DMS79 (cell line): ENCODE measurements around the gene ZNF789.
"Not testable (repeated sequence)": the region's sequence is repeated elsewhere in the genome, so short reads cannot be mapped to it uniquely, and the experiment has no call there.

Experiments used
- DNase-seq: peaks from one replicate; lab custom pipeline; 2025; lab: John Stamatoyannopoulos, UW

ZNF789 gene

DNA sequence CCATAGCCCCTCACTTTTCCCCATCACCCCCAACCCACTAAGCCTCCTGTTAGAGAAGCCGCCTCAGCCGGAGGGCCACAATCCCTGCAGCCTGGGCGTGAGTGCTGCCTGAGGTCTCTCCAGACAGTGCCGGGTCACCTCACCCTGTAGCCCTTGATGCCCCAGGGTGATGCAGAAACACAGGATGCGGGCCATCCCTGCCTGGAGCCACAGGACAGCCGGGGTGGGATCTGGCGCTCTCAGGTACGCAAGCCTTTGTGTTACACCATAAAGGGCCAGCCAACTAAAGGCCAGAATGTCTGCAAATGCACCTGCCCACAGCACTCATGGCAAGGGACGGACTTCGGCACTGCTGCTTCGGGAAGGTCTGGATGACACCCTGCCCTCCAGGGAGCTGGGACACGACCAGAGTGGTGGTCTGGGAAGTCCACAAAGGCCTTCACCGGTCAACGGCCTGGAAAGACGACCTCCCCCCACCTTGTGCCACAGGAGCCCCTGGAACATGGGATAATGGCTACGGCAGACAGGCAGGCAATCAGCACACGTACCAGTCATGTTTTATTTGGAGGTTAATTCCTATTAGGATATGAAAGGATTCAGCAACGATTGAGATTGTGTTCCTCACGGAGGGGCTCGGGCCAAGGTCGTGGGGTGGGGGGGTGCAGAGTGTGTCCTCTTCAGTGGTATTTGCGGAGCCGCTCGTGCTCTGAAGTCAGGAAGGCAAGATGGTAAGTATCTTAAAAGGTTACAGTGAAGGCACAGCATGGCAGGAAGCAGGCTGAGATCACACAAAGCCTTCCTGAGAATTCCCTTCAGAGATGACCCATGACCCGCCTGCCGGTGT lies 14.8 kb upstream of the ZNF789 start:
- DNase-seq: no peak

- no peak for DNase-seq
These were observed 13.6 kb upstream of the ZNF789 start for GRCh38 chr7:99459087-99459486.

- DNase-seq: no peak
These were observed 12.0 kb upstream of the ZNF789 start for GRCh38 chr7:99460651-99461050.

DNA sequence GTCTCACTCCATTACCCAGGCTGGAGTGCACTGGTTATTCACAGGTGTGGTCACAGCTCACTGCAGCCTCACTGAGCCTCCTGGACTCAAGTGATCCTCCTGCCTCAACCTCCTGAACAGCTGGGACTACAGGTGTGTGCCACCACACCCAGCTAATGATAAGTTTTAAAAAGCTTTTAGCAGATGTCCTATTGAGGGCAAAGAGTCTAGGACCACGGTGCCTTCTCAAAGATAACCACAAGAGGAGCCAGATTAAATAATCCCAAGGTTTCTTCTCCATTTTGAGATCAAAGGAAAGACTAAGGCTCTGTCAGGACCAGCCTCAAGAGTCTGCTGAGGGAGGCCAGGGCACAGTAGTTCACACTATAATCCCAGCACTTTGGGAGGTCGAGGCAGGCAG lies 11.5 kb upstream of the ZNF789 start:
- no peak for DNase-seq

- no peak for DNase-seq
These were observed 7.3 kb upstream of the ZNF789 start for GRCh38 chr7:99465421-99465768.

DNA sequence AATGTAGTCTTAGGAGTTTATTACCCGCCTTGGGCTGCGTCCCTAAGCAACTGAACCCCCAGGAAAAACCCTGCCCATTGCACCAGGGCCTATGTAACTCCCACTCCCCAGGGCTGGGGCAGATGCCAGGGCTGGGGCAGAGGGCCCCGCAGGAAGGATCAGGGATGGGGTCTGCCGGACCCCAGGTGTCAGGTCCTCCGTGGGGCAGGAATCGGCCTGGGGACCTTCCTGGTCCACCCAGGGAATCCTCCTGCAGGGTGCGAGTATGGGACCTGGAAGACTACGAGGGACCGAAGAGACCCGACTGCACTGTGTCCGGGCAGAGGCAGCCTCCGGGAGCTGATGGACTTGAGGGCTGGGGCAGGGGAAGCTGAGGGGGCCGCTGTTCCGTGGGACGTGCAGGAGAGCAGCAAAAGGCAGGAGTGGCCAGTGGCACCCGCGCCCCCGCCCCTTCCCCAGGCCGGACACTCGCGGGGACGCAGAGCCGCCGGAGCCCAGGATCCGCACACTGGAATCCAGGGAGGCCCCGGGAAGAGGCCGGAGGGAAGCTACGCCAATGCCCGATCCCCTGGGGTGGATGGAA lies 4.3 kb upstream of the ZNF789 start:
- DNase-seq: no peak

DNA sequence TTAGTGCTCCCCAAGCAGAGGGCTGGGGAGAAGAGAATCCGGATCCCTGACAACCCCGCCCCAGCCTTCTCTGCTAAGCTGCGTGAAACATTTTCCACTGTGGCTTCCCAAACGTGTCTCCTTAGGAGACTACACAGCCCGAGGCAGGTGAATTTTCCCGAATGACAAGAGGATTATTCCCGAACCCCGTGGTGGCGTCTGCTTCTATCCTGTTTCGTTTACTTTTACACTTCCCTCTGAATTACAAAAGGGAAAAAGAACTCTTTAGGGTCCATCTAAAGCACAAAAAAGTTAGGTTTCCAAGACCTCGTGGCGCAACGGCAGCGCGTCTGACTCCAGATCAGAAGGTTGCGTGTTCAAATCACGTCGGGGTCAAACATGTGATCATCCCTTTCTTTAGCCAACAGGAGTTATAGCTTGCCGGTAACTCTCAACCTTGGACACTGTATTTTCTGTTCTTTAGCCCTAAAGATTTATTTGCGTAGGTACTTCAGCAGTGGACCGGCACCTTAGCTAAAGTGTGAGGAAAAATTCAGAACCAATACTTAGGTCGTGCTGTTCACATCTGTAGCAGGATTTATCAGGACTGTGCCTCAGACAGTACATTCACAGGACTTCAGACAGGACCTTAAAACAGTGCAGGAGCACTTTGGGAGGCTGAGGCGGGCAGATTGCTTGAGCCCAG lies 3.2 kb upstream of the ZNF789 start:
- no peak for DNase-seq

- DNase-seq: peak; percentile 18
These were observed 566 bp downstream of the ZNF789 start for GRCh38 chr7:99473315-99473596.

- no peak for DNase-seq
These were observed 3.4 kb downstream of the ZNF789 start for GRCh38 chr7:99476107-99476506.

GRCh38 chr7:99478464-99479440 lies 6.1 kb downstream of the ZNF789 start:
- no peak for DNase-seq

GRCh38 chr7:99485094-99485493 lies 12.4 kb downstream of the ZNF789 start:
- no peak for DNase-seq

DNA sequence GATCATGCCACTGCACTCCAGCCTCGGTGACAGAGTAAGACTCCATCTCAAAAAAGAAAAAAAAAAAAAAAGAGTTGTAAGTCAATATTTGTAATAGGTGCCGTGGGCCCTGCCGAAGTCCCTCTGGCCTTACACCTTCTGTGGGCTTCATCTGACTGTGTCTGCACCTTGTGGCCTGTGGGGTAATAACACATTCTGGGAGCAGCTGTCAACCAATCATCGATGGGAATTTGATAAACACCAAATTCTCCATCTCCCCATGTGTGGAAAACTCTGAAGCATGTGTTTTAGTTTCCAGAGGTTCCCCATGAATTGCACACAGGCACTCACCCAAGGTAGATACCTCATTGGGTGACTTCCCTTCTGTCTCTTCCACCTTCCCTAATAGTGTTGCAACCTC lies 16.5 kb downstream of the ZNF789 start:
- no peak for DNase-seq

- DNase-seq: no peak
These were observed 18.2 kb downstream of the ZNF789 start for GRCh38 chr7:99490878-99491277.

- no peak for DNase-seq
These were observed 21.1 kb downstream of the ZNF789 start for GRCh38 chr7:99493823-99494222.

GRCh38 chr7:99497766-99498545 lies 25.3 kb downstream of the ZNF789 start:
- DNase-seq: no peak

DNA sequence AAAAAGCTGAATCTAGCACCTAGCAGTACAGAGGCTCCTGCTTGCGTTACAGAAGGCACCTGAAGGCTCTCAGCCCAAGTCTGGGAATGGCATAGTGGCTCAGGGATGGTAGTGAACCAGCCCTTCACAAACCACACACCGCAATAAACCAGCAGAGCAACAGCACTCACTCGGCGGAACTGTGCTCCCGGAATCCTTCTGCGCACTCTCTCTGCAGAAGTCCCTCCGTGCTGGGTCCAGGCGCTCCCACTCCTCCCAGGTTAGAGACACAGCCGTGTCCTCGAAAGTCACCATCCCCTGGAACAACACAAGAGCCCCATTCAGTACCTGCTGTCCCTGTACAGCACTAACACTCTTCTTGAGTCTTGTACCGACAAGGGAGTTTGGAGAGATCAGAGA lies 25.9 kb downstream of the ZNF789 start:
- DNase-seq: no peak

- DNase-seq: no peak
These were observed 26.7 kb downstream of the ZNF789 start for GRCh38 chr7:99499371-99499720.

- peak; percentile 76 for DNase-seq
These were observed 27.3 kb downstream of the ZNF789 start, which contains the start of gene ZNF394 for GRCh38 chr7:99499721-99500636. Gene ZNF394, minus strand, starts transcription at chr7:99500281. Its CDS starts 188 bp downstream, at chr7:99500093.

DNA sequence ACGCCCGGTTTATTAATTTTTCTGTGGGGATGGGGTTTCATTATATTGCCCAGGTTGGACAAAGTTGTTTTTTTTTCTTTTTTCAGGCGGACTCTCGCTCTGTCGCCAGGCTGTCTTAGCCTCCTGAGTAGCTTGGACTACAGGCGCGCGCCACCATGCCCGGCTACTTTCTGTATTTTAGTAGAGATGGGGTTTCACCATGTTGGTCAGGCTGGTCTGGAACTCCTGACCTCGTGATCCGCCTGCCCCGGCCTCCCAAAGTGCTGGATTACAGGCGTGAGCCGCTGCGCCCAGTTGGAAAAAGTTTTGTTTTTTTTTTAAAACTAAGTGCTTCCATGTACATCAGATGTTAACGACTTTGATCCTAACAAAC lies 27.9 kb downstream of the ZNF789 start:
- no peak for DNase-seq

DNA sequence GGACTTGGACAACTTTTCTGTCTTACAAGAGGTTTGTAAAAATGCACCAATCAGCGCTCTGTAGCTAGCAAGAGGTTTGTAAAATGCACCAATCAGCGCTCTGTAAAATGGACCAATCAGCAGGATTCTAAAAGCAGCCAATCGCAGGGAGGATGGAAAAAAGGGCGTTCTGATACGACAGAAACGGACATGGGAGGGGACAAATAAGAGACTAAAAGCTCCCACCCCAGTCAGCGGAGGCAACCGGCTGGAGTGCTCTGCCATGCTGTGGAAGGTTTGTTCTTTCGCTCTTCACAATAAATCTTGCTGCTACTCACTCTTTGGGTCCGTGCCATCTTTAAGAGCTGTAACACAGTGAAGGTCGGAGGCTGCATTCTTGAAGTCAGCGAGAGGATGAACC lies 28.5 kb downstream of the ZNF789 start:
- DNase-seq: not testable (repeated sequence)

- DNase-seq: no peak
These were observed 31.6 kb downstream of the ZNF789 start for GRCh38 chr7:99504281-99504602.
